Sigmoid colon (tissue), 4 donors: ENCODE results near the gene ATP1A1.

Experiments
- CTCF ChIP-seq, 4 experiments: fragments of 450-650 bp in 3 of 4; fragments of 200-600 bp in 1 of 4; IDR thresholded peaks; one replicate each; pipeline ENCODE4 v1.5.1; 2016 to 2019; ENCODE audit warnings: antibody characterized with exemption in 4 of 4, mild to moderate bottlenecking in 3 of 4, moderate library complexity in 2 of 4
- POLR2A ChIP-seq, 2 donors: fragments of 450-650 bp; IDR thresholded peaks; one replicate each; pipeline ENCODE4 v1.6.1; 2016; ENCODE audit warnings: antibody characterized with exemption in 2 of 2, mild to moderate bottlenecking in 2 of 2, moderate library complexity in 2 of 2
- POLR2AphosphoS5 ChIP-seq, 4 donors: sonication (generic); formaldehyde crosslinking; IDR thresholded peaks; one replicate each; pipeline ENCODE4 v1.6.1; 2017; ENCODE audit warnings: antibody characterized with exemption in 4 of 4

GRCh38 chr1:116326486-116326885, 46.6 kb upstream of the ATP1A1 start:
- TF ChIP-seq CTCF (IDR thresholded peaks at IDR 0.05) (no peak), POLR2A (IDR thresholded peaks at IDR 0.05) (no peak), POLR2AphosphoS5 (IDR thresholded peaks at IDR 0.05) (no peak)
